GM12801 (cell line): Measurements from ENCODE around the gene LMX1B.

Source experiments
- CTCF ChIP-seq: IDR thresholded peaks from one replicate; pipeline ENCODE4 v1.5.1; 2011; ENCODE audit warnings: control low read depth; ENCODE audit not compliant: insufficient read length; ENCODE audit errors: extremely low read depth

The LMX1B gene

GRCh38 chr9:126638571-126639132 lies 24.9 kb downstream of the LMX1B start:
- TF ChIP-seq CTCF, result no peak

- no peak for TF ChIP-seq CTCF
These were observed 25.7 kb downstream of the LMX1B start for GRCh38 chr9:126639318-126640000.

GRCh38 chr9:126641118-126641851 lies 27.6 kb downstream of the LMX1B start:
- TF ChIP-seq CTCF, result no peak

GRCh38 chr9:126642010-126642744 lies 28.4 kb downstream of the LMX1B start:
- TF ChIP-seq CTCF, result no peak

- TF ChIP-seq CTCF, result no peak
These were observed 29.1 kb downstream of the LMX1B start for GRCh38 chr9:126642839-126643238.

- TF ChIP-seq CTCF, result no peak
These were observed 30.3 kb downstream of the LMX1B start for GRCh38 chr9:126643945-126644527.

- no peak for TF ChIP-seq CTCF
These were observed 32.4 kb downstream of the LMX1B start for GRCh38 chr9:126646162-126646561.
